Activated CD4-positive, alpha-beta T cell treated with anti-CD3 and anti-CD28 coated beads, Interleukin-2, amount 10 ng/mL, durations not matched to agents 24 days and 14 days (primary cell): ENCODE data around the gene RAB34. TPM values are rescaled to one million over a fixed set of nuclear protein-coding genes. Genes with fewer than 3 reads are reported as not detected.

Source experiments
- DNase-seq: peaks from one replicate; pipeline ENCODE4 v3.0.0; 2022
- H3K27ac Mint-ChIP-seq: one replicate; pipeline ENCODE4 v1.8.0; 2022; ENCODE audit warnings: mild to moderate bottlenecking, mixed read lengths
- H3K27me3 Mint-ChIP-seq: one replicate; pipeline ENCODE4 v1.8.0; 2022; ENCODE audit warnings: mixed read lengths
- H3K36me3 Mint-ChIP-seq: one replicate; pipeline ENCODE4 v1.8.0; 2022; ENCODE audit warnings: low read depth, mild to moderate bottlenecking, mixed read lengths
- H3K4me1 Mint-ChIP-seq: one replicate; pipeline ENCODE4 v1.8.0; 2021; ENCODE audit warnings: mixed read lengths
- H3K4me3 Mint-ChIP-seq: one replicate; pipeline ENCODE4 v1.8.0; 2022; ENCODE audit warnings: mild to moderate bottlenecking, moderate library complexity, mixed read lengths
- H3K9me3 Mint-ChIP-seq: one replicate; pipeline ENCODE4 v1.8.0; 2021; ENCODE audit warnings: mixed read lengths
- intact Hi-C: fragments of 100-400 bp; cut with micrococcal nuclease; formaldehyde crosslinking; loops from one replicate; pipeline ENCODE4 v1.15.1; 2023
- total RNA-seq: library from RNA; stranded (reverse); gene quantifications from 2 replicates; pipeline ENCODE4 v1.2.3, GENCODE V29; 2022

Gene RAB34
- total RNA-seq, 1 donor from 2014 or later = 20.6 TPM

- H3K9me3 Mint-ChIP-seq = no peaks in the 10 kb centered on the region
- H3K27me3 Mint-ChIP-seq = no peaks in the 10 kb centered on the region
- H3K4me3 Mint-ChIP-seq = no peak overlapping the region
- no peaks in the 10 kb centered on the region for H3K4me1 Mint-ChIP-seq
- peaks cover 79% of the 10 kb centered on the region for H3K36me3 Mint-ChIP-seq
- no peak for DNase-seq
- intact Hi-C loops = no loop called here
- H3K27ac Mint-ChIP-seq = no peak overlapping the region
Observed at GRCh38 chr17:28684963-28685362, 32.7 kb downstream of the RAB34 start.

DNA sequence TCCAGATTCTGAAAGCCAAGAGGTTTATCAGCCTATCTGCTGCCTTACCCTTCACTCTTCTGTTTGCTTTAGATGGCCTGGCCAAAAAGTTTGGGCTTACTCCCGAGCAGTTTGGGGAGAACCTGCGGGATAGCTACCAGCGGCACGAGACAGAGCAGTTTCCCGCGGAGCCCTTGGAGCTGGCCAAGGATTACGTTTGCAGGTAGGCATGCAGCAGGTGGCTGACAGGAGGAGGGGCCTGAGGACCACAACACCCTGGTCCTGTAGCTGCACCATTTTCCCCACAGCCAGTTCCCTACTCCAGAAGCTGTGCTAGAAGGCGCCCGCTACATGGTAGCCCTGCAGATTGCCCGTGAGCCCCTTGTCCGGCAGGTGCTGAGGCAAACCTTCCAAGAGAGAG is 35.0 kb downstream of the RAB34 start:
- intact Hi-C loops = no loop called here
- Mint-ChIP-seq H3K4me3 (no peak overlapping the region), H3K36me3 (peaks cover 69% of the 10 kb centered on the region), H3K9me3 (no peaks in the 10 kb centered on the region), H3K27ac (no peak overlapping the region), H3K27me3 (no peaks in the 10 kb centered on the region), H3K4me1 (no peaks in the 10 kb centered on the region)
- DNase-seq = no peak

- Mint-ChIP-seq H3K27me3 (no peaks in the 10 kb centered on the region), H3K4me1 (no peaks in the 10 kb centered on the region), H3K4me3 (no peak overlapping the region), H3K9me3 (no peaks in the 10 kb centered on the region), H3K27ac (no peak overlapping the region), H3K36me3 (peaks cover 73% of the 10 kb centered on the region)
- intact Hi-C loops = no loop called here
- peak; percentile 66 for DNase-seq
Observed at GRCh38 chr17:28675980-28676379, 41.7 kb downstream of the RAB34 start.

DNA sequence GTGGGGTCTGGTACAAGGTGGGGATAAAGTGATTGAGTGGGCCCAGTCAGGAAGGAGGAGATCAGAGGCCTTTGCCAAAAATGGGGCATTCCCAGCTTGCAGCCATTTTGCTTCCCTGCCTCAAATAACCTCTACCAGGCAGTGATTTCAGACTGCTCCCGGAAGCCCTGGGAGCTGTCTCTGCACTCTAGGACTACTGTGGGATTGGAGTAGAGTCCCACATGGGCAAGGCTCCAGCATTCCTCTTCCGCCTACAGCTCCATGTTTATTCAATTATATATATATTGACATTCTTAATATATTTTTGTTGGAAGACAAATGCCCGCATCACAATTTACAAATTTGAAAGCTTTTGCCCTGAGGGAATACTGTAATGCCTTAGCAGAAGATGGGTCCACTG is 42.2 kb downstream of the RAB34 start:
- DNase-seq = no peak
- Mint-ChIP-seq H3K4me1 (no peaks in the 10 kb centered on the region), H3K36me3 (peaks cover 72% of the 10 kb centered on the region), H3K27me3 (no peaks in the 10 kb centered on the region), H3K9me3 (no peaks in the 10 kb centered on the region), H3K4me3 (no peak overlapping the region), H3K27ac (no peak overlapping the region)
- intact Hi-C loops = no loop called here

DNA sequence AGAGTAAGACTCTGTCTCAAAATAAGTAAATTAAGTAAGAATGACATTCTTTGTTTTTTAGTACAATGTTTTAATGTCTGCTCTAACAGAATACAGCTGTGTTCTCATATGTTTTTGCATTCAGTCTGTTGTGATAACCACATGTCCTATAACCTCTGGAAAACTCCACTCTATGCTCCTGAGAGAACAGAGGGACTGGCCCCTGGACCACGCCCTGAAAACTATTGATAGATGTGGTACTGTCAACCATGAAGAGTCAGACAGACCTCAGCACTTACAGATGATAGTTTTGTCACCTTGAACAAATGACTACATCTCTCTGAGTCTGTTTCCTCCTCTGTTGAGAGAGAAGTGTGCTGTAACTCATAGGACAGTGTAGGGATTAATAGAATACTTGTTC is 47.8 kb downstream of the RAB34 start:
- intact Hi-C loops = no loop called here
- Mint-ChIP-seq H3K4me3 (no peak overlapping the region), H3K27me3 (no peaks in the 10 kb centered on the region), H3K4me1 (peaks cover 20% of the 10 kb centered on the region), H3K36me3 (peaks cover 63% of the 10 kb centered on the region), H3K27ac (no peak overlapping the region), H3K9me3 (no peaks in the 10 kb centered on the region)
- no peak for DNase-seq

DNA sequence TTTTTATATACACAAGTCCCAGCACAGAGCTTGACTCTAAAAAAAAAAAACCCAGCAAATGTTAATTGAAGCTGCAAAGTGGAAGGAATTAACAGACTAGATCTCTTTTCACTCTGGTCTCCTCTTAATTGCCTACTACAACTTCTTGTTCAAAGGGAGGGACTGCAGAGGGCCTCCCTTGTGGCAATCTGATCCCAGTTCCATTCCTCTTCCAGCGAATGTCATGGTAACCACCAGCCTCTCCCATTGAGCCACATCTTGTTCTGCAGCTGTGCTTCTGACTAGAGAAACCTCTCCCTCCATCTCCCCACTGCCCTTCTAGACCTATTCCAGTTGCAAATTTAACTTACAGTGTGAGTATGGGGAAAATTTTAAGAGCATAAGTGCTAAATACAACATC is 49.8 kb downstream of the RAB34 start:
- DNase-seq = no peak
- Mint-ChIP-seq H3K27ac (no peak overlapping the region), H3K27me3 (no peaks in the 10 kb centered on the region), H3K9me3 (no peaks in the 10 kb centered on the region), H3K4me3 (no peak overlapping the region), H3K36me3 (peaks cover 59% of the 10 kb centered on the region), H3K4me1 (peaks cover 38% of the 10 kb centered on the region)
- intact Hi-C loops = no loop called here

- H3K36me3 Mint-ChIP-seq = peaks cover 51% of the 10 kb centered on the region
- no peak overlapping the region for H3K27ac Mint-ChIP-seq
- peaks cover 44% of the 10 kb centered on the region for H3K4me1 Mint-ChIP-seq
- no peaks in the 10 kb centered on the region for H3K27me3 Mint-ChIP-seq
- H3K4me3 Mint-ChIP-seq = no peak overlapping the region
- no peaks in the 10 kb centered on the region for H3K9me3 Mint-ChIP-seq
- no peak for DNase-seq
- intact Hi-C loops = no loop called here
Observed at GRCh38 chr17:28665994-28666393, 51.7 kb downstream of the RAB34 start.

Other genes with a start within 250 kb of the RAB34 start
- not detected in 2 replicates for gene SLC13A2, start 244.2 kb downstream of the RAB34 start, total RNA-seq
- not detected in 2 replicates for gene FOXN1, start 211.5 kb downstream of the RAB34 start, total RNA-seq
- gene UNC119, start 165.2 kb downstream of the RAB34 start, total RNA-seq = 59.8 and 60.2 TPM in 2 replicates
- gene PIGS, start 146.3 kb downstream of the RAB34 start, total RNA-seq = 65.8 and 70.9 TPM in 2 replicates
- 70.2 and 72.9 TPM in 2 replicates for gene ALDOC, start 141.0 kb downstream of the RAB34 start, total RNA-seq
- gene SPAG5, start 118.8 kb downstream of the RAB34 start, total RNA-seq = 89.6 and 91.3 TPM in 2 replicates
- gene RSKR, start 103.7 kb downstream of the RAB34 start, total RNA-seq = 40.8 and 43.8 TPM in 2 replicates
- gene BLTP2, start 72.7 kb downstream of the RAB34 start, total RNA-seq = 220 and 225 TPM in 2 replicates
- gene SDF2, start 56.0 kb downstream of the RAB34 start, total RNA-seq = 43.8 and 46.2 TPM in 2 replicates
- 100 and 108 TPM in 2 replicates for gene SUPT6H, start 55.7 kb downstream of the RAB34 start, total RNA-seq
- gene PROCA1, start 6.0 kb downstream of the RAB34 start, total RNA-seq = 6.0 TPM in 2 replicates
- 1,588 and 1,610 TPM in 2 replicates for gene RPL23A, start 2.1 kb upstream of the RAB34 start, total RNA-seq
- gene TLCD1, start 8.4 kb upstream of the RAB34 start, total RNA-seq = 12.5 and 16.8 TPM in 2 replicates
- 5.5 and 6.1 TPM in 2 replicates for gene NEK8, start 10.9 kb upstream of the RAB34 start, total RNA-seq
- gene TRAF4, start 26.1 kb upstream of the RAB34 start, total RNA-seq = 155 and 168 TPM in 2 replicates
- gene FAM222B, start 124.9 kb upstream of the RAB34 start, total RNA-seq = 22.4 and 24.0 TPM in 2 replicates
- gene ERAL1, start 137.1 kb upstream of the RAB34 start, total RNA-seq = 56.8 and 61.2 TPM in 2 replicates
- 109 and 111 TPM in 2 replicates for gene FLOT2, start 179.9 kb upstream of the RAB34 start, total RNA-seq
- gene DHRS13, start 185.2 kb upstream of the RAB34 start, total RNA-seq = 32.4 and 34.3 TPM in 2 replicates
- gene PHF12, start 233.7 kb upstream of the RAB34 start, total RNA-seq = 61.1 TPM in 2 replicates